Measurements from ENCODE around the gene COX6A2. TPM values are rescaled to one million over a fixed set of nuclear protein-coding genes. Genes with fewer than 3 reads are reported as not detected.

Gene COX6A2
- not detected for total RNA-seq
- long read RNA-seq = 0 reads

DNA sequence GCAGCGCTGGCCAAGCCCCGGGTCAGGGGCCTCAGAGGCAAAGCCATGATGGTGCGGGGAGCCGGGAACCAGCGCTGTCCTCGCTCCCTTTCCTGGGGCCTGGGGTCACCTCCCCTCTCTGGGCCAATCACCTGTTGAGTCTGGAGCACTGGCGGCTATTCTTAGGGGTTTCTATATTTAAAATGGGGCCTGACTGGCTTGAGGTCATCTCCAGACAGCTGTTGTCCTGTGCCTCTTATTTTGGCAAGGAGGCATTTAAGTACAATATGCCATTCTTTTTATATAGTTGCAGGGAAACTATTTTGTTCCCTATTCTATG lies at the start of gene COX6A2:
COX6A2 (minus strand) TSS at position 82 of the 319 bp plus-strand sequence; CDS start at position 47, 35 bp downstream.
- ATAC-seq (peak in 1 of 2 donors; percentile 20), DNase-seq (no peak)
- Histone ChIP-seq H3K4me3 (peak within 1 kb of the TSS; percentile 52), H3K27ac (no peak within 1 kb of the TSS), H3K27me3 (ENCODE audit: low read depth) (no peaks in the 10 kb centered on the region), H3K4me1 (peaks cover 4% of the 10 kb centered on the region), H3K9me3 (no peaks in the 10 kb centered on the region), H3K36me3 (no peaks in the 10 kb centered on the region)
- intact Hi-C loops (cut with DNase I) = no loop called here
- TF ChIP-seq, protein P1, sequence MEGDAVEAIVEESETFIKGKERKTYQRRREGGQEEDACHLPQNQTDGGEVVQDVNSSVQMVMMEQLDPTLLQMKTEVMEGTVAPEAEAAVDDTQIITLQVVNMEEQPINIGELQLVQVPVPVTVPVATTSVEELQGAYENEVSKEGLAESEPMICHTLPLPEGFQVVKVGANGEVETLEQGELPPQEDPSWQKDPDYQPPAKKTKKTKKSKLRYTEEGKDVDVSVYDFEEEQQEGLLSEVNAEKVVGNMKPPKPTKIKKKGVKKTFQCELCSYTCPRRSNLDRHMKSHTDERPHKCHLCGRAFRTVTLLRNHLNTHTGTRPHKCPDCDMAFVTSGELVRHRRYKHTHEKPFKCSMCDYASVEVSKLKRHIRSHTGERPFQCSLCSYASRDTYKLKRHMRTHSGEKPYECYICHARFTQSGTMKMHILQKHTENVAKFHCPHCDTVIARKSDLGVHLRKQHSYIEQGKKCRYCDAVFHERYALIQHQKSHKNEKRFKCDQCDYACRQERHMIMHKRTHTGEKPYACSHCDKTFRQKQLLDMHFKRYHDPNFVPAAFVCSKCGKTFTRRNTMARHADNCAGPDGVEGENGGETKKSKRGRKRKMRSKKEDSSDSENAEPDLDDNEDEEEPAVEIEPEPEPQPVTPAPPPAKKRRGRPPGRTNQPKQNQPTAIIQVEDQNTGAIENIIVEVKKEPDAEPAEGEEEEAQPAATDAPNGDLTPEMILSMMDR (IDR thresholded peaks at IDR 0.05) = no peak

DNA sequence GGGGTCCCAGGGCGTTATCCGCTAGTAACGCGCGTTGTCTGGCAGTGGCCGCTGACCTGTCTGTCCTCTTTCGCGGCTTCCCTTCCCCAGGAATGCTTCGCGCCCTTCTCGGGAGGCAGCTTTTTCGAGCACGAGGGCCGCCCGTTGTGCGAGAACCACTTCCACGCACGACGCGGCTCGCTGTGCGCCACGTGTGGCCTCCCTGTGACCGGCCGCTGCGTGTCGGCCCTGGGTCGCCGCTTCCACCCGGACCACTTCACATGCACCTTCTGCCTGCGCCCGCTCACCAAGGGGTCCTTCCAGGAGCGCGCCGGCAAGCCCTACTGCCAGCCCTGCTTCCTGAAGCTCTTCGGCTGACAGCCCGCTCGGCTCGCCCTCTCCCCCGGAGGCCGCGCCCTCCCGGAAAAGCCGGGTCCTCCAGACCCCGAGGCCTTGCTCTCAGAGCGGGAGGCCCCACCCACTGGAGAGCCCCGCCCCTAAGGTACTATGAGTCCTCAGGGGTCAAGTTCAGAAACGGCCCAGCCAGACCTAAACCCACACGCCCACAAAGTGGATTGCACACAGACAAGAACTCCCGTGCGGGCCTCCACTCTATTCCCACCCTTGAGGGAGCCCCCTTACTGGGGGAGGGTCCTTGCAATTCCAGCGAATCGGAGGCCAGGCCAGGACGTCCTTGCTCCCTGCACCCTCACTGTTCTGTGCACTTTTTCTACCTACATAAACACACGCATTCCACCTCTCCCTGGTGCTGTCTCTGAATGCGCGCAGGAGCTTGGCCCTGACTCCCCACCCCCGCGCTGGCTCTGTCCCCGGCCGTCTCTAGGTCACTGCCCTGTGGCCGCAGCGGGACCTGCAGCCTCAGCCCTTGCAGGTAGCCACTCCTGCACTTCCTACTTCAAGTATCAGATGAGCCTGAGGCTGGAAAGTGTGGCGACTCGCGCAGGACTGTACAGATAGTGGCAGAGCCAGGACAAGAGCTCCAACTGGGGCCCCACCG lies 49.4 kb upstream of the COX6A2 start:
- Histone ChIP-seq H3K36me3 (peaks cover 38% of the 10 kb centered on the region), H3K4me1 (peaks cover 39% of the 10 kb centered on the region), H3K27ac (peak overlapping the region; percentile 84), H3K9me3 (no peaks in the 10 kb centered on the region), H3K4me3 (peak overlapping the region; percentile 63), H3K27me3 (ENCODE audit: low read depth) (no peaks in the 10 kb centered on the region)
- intact Hi-C loops (cut with DNase I) = no loop called here
- peak; percentile 78 to 79 for ATAC-seq
- TF ChIP-seq, protein P1 (IDR thresholded peaks at IDR 0.05) = peak; percentile 33
- peak; percentile 90 for DNase-seq

DNA sequence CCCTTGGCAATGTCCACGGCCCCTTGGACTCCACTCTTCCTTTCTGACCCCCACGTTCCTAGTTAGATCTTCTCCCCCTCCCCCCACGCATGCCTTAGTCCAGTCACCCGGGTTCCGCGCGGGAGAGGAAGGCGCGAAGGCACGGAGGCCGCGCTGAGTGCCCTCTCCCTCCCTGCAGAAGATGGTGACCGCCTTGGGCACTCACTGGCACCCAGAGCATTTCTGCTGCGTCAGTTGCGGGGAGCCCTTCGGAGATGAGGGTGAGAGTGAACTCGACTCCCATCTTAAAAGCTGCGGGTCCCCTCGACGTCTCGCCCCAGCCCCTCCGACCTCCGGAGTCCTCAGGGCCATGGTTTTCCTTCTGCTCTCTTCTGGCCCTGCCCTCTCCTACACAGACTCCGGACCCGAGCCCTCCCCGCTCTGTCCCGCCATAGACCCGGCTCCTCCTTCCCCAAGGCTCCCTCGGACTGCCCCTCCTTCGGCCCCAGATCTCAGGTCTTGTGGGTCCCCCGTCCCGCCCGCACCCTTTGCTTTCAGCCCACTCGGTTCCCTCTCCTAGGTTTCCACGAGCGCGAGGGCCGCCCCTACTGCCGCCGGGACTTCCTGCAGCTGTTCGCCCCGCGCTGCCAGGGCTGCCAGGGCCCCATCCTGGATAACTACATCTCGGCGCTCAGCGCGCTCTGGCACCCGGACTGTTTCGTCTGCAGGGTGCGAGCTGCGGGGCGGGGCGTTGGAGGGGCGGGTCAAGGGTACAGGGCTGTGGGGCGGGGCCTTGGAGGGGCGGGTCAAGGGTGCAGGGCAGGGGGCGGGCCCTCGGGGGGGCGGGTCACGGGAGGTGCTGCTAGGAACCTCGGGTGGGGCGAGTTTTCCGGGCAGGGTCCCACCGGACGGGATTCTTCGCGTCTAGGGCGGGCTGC lies 48.4 kb upstream of the COX6A2 start:
- Histone ChIP-seq H3K27me3 (ENCODE audit: low read depth) (no peaks in the 10 kb centered on the region), H3K36me3 (peaks cover 38% of the 10 kb centered on the region), H3K4me1 (peaks cover 39% of the 10 kb centered on the region), H3K4me3 (peak overlapping the region; percentile 63), H3K9me3 (no peaks in the 10 kb centered on the region), H3K27ac (peak overlapping the region; percentile 84)
- DNase-seq = peak; percentile 94
- ATAC-seq = peak; percentile 88 to 89
- intact Hi-C loops (cut with DNase I) = no loop called here
- TF ChIP-seq, protein P1 (IDR thresholded peaks at IDR 0.05) = no peak

DNA sequence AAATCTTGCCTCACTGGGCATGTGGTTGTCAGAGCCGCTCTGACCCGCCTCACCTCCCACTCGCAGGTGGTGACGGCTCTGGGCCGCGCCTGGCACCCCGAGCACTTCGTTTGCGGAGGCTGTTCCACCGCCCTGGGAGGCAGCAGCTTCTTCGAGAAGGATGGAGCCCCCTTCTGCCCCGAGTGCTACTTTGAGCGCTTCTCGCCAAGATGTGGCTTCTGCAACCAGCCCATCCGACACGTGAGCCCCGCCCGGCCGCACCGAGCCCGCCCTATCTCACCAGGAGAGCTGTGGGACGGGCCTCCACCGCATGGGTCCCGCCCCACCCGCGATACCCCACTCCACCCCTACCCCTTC lies 47.8 kb upstream of the COX6A2 start:
- TF ChIP-seq, protein P1 (IDR thresholded peaks at IDR 0.05) = no peak
- H3K27ac ChIP-seq = peak overlapping the region; percentile 84
- intact Hi-C loops (cut with DNase I) = no loop called here
- peak; percentile 1 to 6 for ATAC-seq
- DNase-seq = peak; percentile 75
- no peaks in the 10 kb centered on the region for H3K9me3 ChIP-seq
- H3K27me3 ChIP-seq (ENCODE audit: low read depth) = no peaks in the 10 kb centered on the region
- H3K36me3 ChIP-seq = peaks cover 38% of the 10 kb centered on the region
- peak overlapping the region; percentile 63 for H3K4me3 ChIP-seq
- peaks cover 43% of the 10 kb centered on the region for H3K4me1 ChIP-seq
